Measurements from ENCODE around the gene TENT4A.
"Not testable (repeated sequence)": the region's sequence is repeated elsewhere in the genome, so short reads cannot be mapped to it uniquely, and the experiment has no call there.

Gene TENT4A

DNA sequence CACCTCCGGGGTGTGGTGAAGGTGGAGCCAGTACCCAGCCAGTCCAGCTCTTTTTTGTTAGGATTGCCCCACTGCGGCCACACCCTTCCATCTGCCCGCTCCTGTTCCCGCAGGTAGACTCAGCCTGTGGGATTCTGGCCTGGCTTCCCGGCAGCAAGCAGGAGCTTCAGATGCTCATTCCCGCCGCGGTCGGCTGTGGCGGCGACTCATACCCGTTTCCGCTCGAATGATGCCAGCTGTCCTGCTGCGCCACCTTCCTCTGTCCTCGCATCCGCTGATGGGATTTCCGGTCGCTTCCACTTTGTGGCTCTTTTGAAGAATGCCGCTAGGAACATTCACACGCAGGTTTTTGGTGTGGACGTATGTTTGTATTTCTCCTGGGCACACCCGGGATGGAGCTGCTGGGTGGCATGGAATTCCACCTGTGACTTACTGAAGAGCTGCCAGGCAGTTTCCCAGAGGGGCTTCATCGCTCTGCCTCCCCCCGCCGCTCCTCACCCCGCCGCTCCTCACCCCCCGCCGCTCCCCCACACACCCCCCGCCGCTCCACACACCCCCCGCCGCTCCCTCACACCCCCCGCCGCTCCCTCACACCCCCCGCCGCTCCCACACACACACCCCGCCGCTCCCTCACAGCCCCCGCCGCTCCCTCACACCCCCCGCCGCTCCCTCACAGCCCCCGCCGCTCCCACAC is 60.3 kb downstream of the TENT4A start:
- DNase-seq (ENCODE audit: low read depth): no peak

DNA sequence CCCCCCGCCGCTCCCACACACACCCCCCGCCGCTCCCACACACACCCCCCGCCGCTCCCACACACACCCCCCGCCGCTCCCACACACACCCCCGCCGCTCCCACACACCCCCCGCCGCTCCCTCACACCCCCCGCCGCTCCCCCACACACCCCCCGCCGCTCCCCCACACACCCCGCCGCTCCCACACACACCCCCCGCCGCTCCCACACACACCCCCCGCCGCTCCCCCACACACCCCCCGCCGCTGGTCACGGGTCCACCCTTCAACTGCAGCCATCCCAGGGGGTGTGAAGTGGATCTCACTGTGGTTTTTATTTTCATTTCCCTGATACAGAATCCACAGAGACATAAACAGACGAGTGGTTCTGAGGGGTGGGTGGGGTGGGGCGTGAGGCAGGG is 61.0 kb downstream of the TENT4A start:
- not testable (repeated sequence) for DNase-seq (ENCODE audit: low read depth)

DNA sequence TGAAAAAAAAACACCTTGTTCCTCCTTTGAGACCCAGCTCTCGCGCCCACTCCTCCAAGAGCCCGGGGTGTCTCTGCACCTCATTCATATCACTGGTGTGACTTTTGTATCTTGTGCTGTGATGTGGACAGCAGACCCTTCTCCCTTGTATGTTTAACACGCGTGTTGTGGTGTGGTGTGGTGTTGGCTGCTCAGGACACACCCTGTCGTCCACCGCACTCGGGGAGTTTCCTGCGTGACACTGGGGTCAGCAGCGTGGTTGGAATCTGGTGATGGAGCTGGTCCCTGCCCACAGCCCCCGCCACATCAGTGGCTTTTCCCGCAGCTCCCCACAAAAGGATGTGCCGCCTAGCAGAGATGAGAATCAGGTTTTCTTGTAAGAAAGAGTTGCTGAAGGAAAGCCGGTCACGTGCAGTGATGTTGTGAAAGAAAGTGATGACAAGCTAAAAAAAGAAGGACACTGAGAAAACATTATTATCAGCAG is 61.5 kb downstream of the TENT4A start:
- DNase-seq (ENCODE audit: low read depth): no peak

DNA sequence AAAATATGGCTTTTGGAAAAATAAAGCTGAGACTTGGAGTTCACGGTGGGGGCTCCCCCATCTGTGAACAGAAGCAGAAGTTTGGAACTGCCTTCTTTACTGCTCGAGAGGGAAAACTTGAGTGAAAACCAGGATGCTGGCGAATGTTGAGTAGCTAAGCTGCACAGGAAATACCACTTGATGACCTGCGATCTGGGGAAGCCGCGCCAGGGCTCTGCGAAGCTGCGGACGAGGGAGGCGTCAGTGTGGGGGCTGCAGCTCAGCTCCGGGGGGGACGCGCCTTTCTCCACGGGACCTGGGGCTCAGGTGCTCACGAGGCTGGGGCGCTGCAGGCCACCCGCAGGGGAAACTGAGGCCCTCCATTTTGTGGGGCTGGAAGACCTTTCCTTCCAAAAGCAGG is 62.3 kb downstream of the TENT4A start:
- DNase-seq (ENCODE audit: low read depth): no peak

DNA sequence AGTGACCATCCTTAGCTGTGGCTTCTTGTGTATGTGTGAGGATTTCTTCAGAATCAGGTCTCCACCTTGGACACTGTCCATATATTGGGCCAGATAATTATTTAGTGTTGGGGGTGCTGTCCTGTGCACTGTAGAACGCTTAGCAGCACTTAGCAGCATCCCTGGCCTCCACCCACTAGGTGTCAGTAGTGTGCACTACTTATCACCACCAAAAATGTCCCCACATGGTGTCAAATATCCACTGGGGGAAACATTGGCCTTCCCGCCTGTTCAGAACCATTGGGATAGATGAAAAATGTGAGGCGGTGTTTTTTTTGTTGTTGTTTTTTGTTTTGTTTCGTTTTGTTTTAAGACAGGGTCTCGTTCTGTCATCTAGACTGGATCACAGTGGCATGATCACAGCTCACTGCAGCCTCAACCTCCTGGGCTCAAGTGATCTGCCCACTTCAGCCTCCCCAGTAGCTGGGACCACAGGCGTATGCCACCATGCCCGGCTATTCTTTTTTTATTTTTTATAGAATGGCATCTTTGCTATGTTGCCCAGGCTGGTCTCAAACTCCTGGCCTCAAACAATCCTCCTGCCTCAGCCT is 67.7 kb downstream of the TENT4A start:
- DNase-seq (ENCODE audit: low read depth): peak; percentile 34

DNA sequence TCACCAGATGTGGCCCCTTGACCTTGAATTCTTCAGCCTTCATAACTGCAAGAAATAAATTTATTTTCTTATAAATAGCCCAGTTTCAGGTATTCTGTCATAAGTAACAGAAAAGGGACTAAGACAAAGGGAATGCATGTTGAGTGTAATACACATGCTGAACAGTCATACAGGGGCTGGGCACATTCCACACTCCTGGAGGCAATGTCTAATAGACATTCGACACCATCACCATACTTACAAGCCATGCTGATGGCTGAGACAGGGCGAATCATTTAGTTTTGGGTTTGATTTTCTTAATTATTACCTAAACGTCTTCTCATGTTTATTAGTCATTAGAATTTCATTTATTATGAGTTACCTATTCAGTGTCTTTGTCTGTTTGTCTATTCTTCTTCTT is 68.5 kb downstream of the TENT4A start:
- no peak for DNase-seq (ENCODE audit: low read depth)

DNA sequence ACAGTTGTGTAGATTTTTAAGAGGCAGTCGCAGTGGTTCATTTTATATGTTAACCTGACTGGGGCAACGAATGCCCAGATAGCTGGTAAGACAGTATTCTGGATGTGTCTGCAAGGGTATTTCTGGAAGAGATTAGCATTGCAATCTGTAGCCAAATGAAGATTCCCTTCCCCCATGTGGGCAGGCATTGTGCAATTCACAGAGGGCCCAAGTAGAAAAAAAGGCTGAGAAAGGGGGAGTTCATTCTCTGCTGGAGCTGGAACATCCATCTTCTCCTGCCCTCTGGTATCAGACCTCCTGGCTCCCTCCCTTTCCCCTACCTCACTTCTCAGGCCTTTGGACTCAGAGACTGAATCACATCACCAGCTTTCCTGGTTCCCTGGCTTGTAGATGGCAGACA is 70.6 kb downstream of the TENT4A start:
- DNase-seq (ENCODE audit: low read depth): no peak

DNA sequence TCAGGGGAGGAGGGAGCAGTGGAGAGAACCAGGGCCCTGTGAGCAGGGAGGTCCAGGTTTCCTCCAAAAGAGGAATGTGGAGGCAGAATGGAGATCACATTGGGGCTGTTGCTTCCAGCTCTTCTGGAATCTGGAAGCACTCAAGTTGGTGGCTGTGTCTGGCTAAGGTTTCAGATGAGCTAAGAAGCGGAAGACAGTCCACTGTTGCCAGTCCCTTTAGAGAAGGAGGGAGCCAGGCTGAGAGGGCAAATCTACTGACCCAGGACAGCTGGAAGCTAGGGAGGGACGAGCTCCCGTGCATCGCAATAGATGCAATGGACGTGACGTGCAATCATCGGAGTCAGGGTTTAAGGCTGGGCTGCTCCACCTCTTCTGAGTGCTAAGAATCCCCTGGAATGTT is 71.2 kb downstream of the TENT4A start:
- no peak for DNase-seq (ENCODE audit: low read depth)

DNA sequence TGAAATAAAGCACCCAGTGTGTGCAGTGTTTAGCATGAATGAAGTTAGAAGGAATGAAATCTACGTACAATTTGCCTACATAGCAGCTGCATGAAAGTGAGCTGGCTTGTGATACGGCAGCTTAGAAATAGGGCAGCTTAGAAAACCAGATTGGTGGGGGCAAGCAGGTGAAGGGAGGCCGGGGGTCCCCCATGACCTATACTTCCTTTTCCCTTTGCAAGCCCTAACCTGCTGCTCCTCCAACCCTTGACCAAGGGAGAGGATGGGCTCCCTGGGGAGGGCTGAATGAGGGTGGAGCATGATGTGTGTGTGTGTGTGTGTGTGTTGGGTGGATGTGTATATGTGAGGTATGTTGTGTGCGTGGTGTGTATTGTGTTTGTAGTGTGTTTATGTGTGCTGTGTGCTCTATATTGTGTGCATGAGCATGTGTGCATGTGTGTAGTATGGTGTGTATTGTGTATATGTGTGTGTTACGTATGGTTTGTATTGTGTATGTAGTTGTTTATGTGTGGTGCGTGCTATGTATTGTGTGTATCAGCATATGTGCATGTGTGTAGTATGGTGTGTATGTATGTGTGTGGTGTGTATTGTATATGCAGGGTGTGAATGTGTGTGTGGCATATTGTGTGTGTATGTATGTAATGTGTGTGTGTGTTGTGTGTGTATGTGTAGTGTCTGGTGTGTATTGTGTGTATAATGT is 72.1 kb downstream of the TENT4A start:
- DNase-seq (ENCODE audit: low read depth): no peak

DNA sequence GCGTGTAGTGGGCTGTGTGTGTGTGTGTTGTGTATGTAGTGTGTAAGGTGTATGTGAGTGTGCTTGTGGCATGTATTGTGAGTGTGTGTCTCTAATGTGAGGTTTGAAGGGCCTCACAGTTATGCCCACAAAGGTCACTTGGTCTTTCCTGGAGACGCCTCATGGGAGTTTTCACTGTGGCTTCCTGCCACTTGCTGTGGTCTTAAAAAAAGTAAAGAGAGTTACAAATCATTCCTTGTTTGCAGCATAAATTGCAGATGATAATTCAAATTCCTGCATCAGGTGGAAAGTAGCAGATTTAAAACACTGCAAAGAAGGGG is 72.6 kb downstream of the TENT4A start:
- DNase-seq (ENCODE audit: low read depth): no peak

DNA sequence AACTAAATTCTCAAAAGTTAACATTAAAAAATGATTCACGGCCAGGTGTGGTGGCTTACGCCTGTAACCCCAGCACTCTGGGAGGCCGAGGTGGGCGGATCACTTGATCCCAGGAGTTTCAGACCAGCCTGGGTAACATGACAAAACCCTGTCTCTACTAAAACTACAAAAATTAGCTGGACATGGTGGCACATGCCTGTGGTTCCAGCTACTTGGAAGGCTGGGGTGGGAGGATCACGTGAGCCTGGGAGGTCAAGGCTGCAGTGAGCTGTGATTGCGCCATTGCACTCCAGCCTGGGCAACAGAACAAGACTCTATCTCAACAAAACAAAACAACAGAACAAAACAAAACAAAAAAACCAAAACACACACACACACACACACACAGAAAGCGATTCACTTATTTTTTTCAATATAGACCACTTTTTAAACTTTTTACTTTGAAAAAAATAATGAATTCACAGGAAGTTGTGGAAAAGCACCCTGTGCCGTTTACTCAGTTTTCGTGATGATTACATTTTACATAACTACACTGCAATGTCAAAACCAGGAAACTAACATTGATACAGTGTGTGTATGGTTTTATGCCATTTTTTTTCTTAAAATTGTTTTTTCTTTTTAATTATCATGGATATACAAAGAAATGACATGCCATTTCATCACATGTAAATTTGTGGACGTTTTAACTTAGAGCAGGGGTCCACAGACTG is 73.7 kb downstream of the TENT4A start:
- no peak for DNase-seq (ENCODE audit: low read depth)

DNA sequence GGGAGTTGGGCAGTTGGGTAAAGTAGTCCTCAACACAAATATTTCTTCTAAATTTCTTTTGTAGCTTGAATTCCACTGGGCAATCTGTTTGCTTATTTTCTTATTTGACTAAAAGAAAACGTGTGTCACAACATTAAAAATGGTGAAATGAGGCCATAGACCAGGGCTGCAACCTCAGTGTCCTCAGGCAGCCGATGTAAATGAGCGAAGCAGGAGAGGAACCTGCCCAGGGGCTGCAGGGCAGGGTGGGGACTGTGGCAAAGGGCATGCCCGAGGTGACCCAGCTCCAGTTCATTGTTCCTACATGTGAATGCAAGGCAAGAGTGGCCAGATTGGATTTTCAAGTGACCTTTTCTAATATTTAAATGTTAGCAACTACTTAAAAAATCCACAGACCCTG is 74.7 kb downstream of the TENT4A start:
- DNase-seq (ENCODE audit: low read depth): no peak

DNA sequence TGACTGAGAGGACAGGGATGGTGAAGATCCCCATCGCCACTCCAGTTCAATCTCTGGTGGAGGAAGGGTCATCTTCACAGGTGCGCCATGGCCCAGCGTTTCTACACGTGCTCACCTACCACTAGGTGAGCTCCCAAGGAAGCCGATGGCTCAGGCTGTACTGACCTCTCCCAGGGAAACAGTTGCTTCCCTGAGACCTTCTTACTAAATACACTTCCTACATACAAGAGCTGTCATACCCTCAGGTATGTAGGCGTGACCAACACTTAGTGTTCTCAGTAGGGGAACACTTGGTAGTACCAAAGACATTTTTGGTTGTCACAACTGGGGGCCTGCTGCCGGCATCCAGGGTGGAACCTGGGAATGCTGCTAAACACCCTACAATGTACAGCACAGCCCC is 75.2 kb downstream of the TENT4A start:
- DNase-seq (ENCODE audit: low read depth): no peak

DNA sequence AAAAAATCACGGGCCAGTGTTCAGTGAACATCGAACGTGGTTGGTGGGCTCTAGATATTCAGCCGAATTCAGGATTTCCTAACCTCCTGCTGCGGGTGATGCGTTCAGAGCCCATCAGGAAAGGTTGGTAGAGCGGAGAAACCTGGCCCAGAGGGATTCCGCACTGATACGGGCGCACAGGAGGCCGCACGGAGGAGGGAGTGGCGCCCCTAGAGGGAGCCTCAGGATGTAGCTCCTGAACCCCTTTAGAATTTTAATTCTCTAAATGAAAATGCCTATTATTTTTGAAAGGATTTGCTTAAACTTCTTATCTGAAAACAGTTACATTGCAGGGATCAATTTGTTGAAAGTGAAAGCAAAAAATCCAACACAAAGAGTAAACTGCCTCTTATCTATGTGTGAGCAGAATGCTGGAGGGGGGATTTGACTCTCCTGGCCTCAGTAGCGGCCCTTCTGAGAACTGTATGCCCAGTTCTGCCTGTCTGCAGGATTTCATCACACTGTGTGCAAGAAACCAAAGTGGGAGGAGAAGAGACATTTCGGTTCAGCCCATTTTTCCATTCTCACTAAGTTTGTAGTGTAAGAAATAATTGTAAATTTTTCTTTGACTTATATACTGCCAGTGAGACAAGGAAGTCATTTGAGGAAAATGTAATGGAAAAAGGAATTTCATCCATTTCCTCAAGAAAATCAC is 75.9 kb downstream of the TENT4A start:
- DNase-seq (ENCODE audit: low read depth): no peak

DNA sequence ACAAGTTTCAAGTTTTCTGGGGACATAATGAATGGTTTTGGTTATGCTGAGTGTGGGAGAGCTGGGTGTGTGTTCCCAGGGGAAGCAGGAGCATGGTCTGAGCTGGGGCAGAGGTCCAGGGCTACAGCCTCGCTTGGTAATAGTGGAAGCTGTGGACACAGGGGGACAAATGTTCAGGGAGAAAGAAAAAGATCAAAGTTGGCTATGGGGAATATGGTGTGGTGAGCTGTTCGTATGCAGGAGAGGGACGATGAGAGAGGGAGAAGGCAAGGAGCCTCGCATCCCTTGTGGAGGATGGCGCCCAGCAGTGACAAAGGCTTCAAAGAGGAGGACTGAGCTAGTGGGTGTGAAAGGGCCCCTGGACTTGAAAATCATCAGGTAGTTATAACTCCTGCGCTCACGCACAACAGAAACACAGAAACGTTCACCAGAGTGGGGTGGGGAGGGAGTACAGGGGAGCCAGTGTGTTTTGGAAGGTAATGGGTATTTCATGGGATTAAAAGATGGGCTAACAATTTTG is 77.2 kb downstream of the TENT4A start:
- no peak for DNase-seq (ENCODE audit: low read depth)

DNA sequence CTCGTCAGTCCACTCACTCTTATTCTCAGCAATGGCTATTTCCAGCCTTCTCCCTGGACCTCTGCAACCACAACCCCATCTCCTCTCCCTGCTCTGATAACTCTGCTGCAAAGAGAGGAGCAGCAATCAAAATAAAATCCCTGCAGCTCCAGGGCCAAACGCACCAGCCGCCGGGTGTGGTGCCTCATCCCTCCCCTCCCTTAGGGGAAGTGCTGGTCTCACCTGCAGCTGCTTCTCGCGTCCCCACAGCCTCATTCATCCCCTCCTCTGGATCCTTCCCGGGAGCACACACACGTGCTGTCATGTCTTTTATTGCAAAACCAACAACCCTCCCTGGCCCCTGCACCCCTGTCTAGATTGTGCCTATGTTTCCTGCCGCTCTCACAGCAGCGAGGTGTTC is 77.8 kb downstream of the TENT4A start:
- DNase-seq (ENCODE audit: low read depth): no peak

DNA sequence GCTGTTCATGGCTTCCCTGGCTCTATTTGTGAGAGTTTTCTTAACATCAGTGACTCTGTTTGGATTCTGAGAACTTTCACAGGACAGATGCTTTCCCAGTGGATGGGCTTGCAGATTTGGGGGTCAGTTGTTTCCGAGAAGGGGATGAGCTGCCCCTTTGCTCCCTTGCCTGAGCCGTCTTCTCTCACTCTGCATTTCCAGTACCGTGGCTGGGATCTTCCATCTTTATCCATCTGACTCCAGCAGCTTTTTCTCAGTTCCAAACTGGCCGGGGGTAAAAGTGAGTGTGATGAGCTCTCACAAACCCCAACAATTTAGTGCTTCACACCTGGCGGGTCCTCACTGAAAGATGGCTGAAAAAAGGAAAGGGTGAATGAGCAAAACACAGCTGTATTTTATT is 79.1 kb downstream of the TENT4A start:
- no peak for DNase-seq (ENCODE audit: low read depth)

DNA sequence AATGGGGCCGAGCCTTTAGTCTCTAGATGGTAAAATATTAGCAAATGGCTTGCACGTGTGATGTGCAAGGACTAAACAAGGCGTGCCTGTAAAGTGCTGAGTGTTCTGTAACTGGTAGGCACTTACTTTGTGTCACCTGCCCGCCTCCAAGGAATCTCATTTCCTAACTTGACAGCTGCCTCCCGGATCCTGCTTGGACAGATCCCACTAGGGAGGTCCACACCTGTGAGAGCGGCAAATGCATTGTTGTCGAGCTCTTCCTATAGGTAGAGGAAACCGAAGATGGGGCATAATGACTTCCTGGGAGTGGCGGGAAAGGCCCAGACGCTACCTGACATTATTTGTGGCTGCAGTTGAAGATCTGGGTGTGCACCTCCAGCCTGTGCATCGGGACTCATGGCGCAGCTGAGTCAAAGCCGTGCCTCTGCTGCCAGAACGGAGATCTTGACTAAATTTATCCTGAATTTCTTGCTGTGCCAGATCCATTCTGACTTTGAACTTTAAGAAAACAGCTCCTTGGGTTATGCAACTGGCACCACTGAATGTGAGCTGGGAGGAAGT is 79.8 kb downstream of the TENT4A start:
- DNase-seq (ENCODE audit: low read depth): no peak

DNA sequence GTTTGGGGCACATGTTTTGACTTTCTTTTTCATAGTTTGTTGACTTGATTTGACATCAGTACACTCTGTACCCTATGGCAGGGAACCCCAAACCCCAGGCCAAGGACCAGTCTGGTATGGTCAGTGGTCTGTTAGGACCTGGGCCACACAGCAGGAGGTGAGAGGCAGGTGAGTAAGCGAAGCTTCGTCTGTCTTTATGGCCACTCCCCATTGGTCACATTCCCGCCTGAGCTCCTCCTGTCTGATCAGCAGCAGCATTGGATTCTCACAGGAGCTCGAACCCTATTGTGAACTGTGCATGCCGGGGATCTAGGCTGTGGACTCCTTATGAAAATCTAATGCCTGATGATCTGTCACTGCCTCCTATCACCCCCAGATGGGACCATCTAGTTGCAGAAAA is 88.0 kb downstream of the TENT4A start:
- no peak for DNase-seq (ENCODE audit: low read depth)

DNA sequence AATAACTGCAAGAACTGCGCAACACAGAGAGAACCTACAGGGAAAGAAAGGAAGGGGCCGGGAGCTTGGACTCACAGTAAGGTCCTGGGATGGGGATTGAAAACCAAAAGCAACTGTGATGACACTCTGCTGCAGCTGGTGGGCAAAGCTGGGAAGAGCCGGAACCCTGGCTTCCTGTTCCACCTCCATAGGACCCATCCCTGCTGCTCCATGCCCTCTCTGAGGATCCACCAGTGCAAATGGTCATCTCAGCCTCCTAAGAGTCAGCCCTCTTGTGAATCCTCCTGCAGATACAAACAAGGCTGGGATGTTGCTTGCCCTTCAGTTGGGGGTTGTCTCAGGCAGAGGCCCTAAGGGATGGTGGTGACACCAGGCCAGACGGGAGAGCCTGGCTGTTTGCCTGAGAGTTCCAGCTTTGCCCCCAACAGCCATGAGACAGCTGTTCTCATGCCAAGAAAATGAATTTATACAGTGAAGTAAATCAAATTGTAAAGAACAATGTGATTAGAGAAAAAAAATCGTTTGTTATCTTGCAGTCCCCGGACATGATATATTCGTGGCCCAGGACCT is 90.8 kb downstream of the TENT4A start:
- DNase-seq (ENCODE audit: low read depth): no peak

DNA sequence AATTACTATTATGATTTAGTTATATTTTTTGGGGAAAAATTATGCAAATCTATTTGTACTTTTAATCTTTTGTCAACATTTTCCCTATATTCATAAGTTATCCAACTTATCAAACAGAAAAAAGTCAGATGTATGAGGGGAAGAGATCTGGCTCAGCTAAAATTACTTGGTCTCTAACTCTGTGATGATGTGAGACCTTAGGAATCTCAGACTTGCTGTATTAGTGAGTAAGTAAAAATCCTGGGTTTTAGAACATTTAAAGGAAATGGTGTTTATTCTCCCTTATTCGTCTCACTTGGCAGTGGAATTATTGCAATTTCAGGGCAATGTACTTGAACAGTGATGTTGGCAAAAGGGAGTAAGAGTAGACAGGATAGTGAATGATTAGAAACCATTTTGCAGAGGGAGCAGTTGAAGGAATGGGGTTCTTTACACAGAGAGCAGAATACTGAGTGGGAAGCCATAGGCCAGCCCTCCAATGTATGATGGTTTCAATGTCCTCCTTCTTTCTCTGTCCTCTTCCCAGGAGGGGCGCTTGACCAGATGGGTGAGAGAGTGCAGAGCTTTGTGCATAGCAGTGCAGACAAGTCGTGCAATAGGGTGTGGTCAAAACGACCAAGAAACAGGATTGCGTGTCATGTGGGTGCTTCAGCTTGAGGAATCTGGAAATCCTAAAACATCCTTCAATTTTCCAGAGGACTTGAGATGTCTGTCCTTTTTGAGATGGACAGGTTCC is 91.7 kb downstream of the TENT4A start:
- DNase-seq (ENCODE audit: low read depth): no peak

Measured in CMK (cell line).